Choroid plexus epithelial cell (primary cell): ENCODE measurements around the gene ESR1.
"Not testable (repeated sequence)": the region's sequence is repeated elsewhere in the genome, so short reads cannot be mapped to it uniquely, and the experiment has no call there.

ENCODE experiments used
- DNase-seq: peaks from one replicate; pipeline ENCODE4 v3.0.0-alpha.2; 2010; ENCODE audit warnings: low read depth
- H3K4me3 ChIP-seq: 2 replicates; pipeline ENCODE4 v1.5.1; 2011; ENCODE audit warnings: low read depth, mild to moderate bottlenecking, control low read depth, low read length, moderate library complexity
- CTCF ChIP-seq: conservative IDR thresholded peaks from 2 replicates; pipeline ENCODE4 v1.5.1; 2011; ENCODE audit warnings: low read depth, mild to moderate bottlenecking, control low read depth, inconsistent platforms, low read length, moderate library complexity

The ESR1 gene

GRCh38 chr6:151974061-151974617 lies 166.7 kb downstream of the ESR1 start:
- no peak for TF ChIP-seq CTCF
- DNase-seq, result no peak
- no peak overlapping the region for H3K4me3 ChIP-seq

GRCh38 chr6:151975795-151976194 lies 168.3 kb downstream of the ESR1 start:
- H3K4me3 ChIP-seq, result no peak overlapping the region
- TF ChIP-seq CTCF, result no peak
- DNase-seq, result no peak

GRCh38 chr6:151988199-151988598 lies 180.7 kb downstream of the ESR1 start:
- DNase-seq, result peak; percentile 14
- not testable (repeated sequence) for H3K4me3 ChIP-seq

GRCh38 chr6:151992091-151992490 lies 184.6 kb downstream of the ESR1 start:
- H3K4me3 ChIP-seq, result no peak overlapping the region
- DNase-seq, result no peak
- no peak for TF ChIP-seq CTCF

GRCh38 chr6:151993364-151993763 lies 185.9 kb downstream of the ESR1 start:
- no peak for TF ChIP-seq CTCF
- no peak overlapping the region for H3K4me3 ChIP-seq
- DNase-seq, result no peak

GRCh38 chr6:151998784-151999183 lies 191.3 kb downstream of the ESR1 start:
- no peak for DNase-seq
- TF ChIP-seq CTCF, result no peak
- H3K4me3 ChIP-seq, result no peak overlapping the region

GRCh38 chr6:151999194-151999593 lies 191.7 kb downstream of the ESR1 start:
- peak; percentile 12 for DNase-seq
- TF ChIP-seq CTCF, result no peak
- H3K4me3 ChIP-seq, result no peak overlapping the region
